ENCODE results near the gene CDC20. TPM values are rescaled to one million over a fixed set of nuclear protein-coding genes. Genes with fewer than 3 reads are reported as not detected.

Gene CDC20
- total and polyA plus RNA-seq, 2 of the 8 experiments (the other 6 are each of a cell fraction or from before 2014, with no cell fraction given) = 214 to 221 TPM

GRCh38 chr1:43348343-43348808 is 10.4 kb upstream of the CDC20 start:
- no peaks in the 10 kb centered on the region for H4K20me1 ChIP-seq (replicated peaks in 1 of 2; ENCODE audit: control insufficient read depth in 1 of 2, insufficient read depth in 2 of 2, low read length in 2 of 2)
- H3K23ac ChIP-seq (ENCODE audit: insufficient read length) = no peak overlapping the region
- peaks cover 0 to 5% (median 0%) of the 10 kb centered on the region in 4 experiments; a peak in 2 of 7 replicates for H3K27me3 ChIP-seq (replicated peaks in 1 of 4; ENCODE audit: control insufficient read depth in 3 of 4, extremely low read depth in 1 of 4, insufficient read depth in 3 of 4, low read length in 3 of 4)
- no peak overlapping the region for H2BK15ac ChIP-seq (ENCODE audit: low read length)
- no peak overlapping the region for H2BK20ac ChIP-seq (ENCODE audit: low read length)
- H2BK5ac ChIP-seq (ENCODE audit: low read depth, low read length) = peak overlapping the region; percentile 81; the same call in 1 of the 2 replicates
- no peak overlapping the region for H4K91ac ChIP-seq (replicated peaks; ENCODE audit: insufficient read length, low read length)
- TF ChIP-seq BRCA1 (IDR thresholded peaks at IDR 0.05; ENCODE audit: low read depth, low read length) = no peak
- TF ChIP-seq E2F6 (IDR thresholded peaks at IDR 0.05) = 0 out of 2 replicates have a peak, but pooled peaks have one; percentile 82
- TF ChIP-seq, protein P1, sequence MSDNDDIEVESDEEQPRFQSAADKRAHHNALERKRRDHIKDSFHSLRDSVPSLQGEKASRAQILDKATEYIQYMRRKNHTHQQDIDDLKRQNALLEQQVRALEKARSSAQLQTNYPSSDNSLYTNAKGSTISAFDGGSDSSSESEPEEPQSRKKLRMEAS (IDR thresholded peaks at IDR 0.05) = no peak
- no peak for TF ChIP-seq JUND (IDR thresholded peaks at IDR 0.05; ENCODE audit: low read length)
- peak overlapping the region; percentile 76 for H2AFZ ChIP-seq (ENCODE audit: low read length)
- peaks cover 7% of the 10 kb centered on the region for H3K23me2 ChIP-seq (ENCODE audit: low read depth, low read length)
- DNase-seq (ENCODE audit: low read depth in 1 of 2, low spot score in 2 of 2) (no peak), FAIRE-seq (no peak)
- H4K8ac ChIP-seq (ENCODE audit: extremely low read depth, insufficient read depth, low read length) = peak overlapping the region; percentile 97
- peak overlapping the region; percentile 62 for H3K56ac ChIP-seq (replicated peaks; ENCODE audit: insufficient read length, low read depth, low read length)
- H3K4ac ChIP-seq (replicated peaks; ENCODE audit: insufficient read length, low read depth, low read length) = peak overlapping the region; percentile 4
- H3K27ac ChIP-seq (ENCODE audit: low read depth, low read length) = peak overlapping the region; percentile 69; the same call in 1 of the 2 replicates
- H2AK5ac ChIP-seq (ENCODE audit: low read depth, low read length) = no peak overlapping the region
- H3K4me2 ChIP-seq (ENCODE audit: insufficient read depth in 1 of 2, low read depth in 2 of 2, low read length in 2 of 2) = peak overlapping the region; percentile 83 to 94
- POLR2A ChIA-PET (ENCODE audit: partially characterized antibody) = interaction anchor here (0.8 to 4.0 kb wide), 7 partner anchors 10 to 100 kb away, joined by 3 to 37 read pairs (median 3); partner anchors contain the start of gene CDC20
- H3K4me1 ChIP-seq (replicated peaks in 1 of 4; ENCODE audit: control insufficient read depth in 3 of 4, insufficient read depth in 4 of 4, low read length in 3 of 4) = peaks cover 4 to 15% (median 9%) of the 10 kb centered on the region in 4 experiments; a peak in 6 of 7 replicates
- H3K9ac ChIP-seq (replicated peaks in 1 of 4; ENCODE audit: extremely low read depth in 1 of 4, low read depth in 3 of 4, low read length in 3 of 4) = peak overlapping the region; percentile 56 to 74 (median 68)
- peak overlapping the region; percentile 89 for H3K18ac ChIP-seq (ENCODE audit: extremely low read depth, low read length)
- WGBS, 2 experiments (ENCODE audit: extremely low coverage in 1 of 2, insufficient coverage in 1 of 2, insufficient read length in 1 of 2, insufficient replicate concordance in 2 of 2, low coverage in 1 of 2, low lambda C conversion rate in 2 of 2, missing lambda C conversion rate in 1 of 2) = 23% methylated on average over 20 of the region's 22 CpGs; no CpG with 5 or more reads in 1 of the 2 experiments
- no peaks in the 10 kb centered on the region for H3K79me2 ChIP-seq (ENCODE audit: control insufficient read depth in 1 of 2, insufficient read depth in 2 of 2, low read length in 2 of 2)
- H4K5ac ChIP-seq (ENCODE audit: insufficient read length, low read depth, low read length) = peak overlapping the region; percentile 12
- CTCF ChIA-PET (ENCODE audit: partially characterized antibody) = interaction anchor here (0.5 to 2.1 kb wide), 4 partner anchors 9 to 106 kb away, joined by 3 to 8 read pairs (median 4); no protein-coding TSS in a partner anchor
- H2BK120ac ChIP-seq (replicated peaks; ENCODE audit: low read depth, low read length) = no peak overlapping the region
- no peaks in the 10 kb centered on the region for H3K36me3 ChIP-seq (ENCODE audit: control insufficient read depth in 2 of 4, insufficient read depth in 4 of 4, low read length in 3 of 4)
- 0 out of 2 replicates have a peak overlapping the region, but pooled peaks have one; percentile 29 for H2BK12ac ChIP-seq (ENCODE audit: low read depth, low read length)
- H3K9me3 ChIP-seq (ENCODE audit: insufficient read depth in 2 of 2, low read depth in 1 of 2, low read length in 1 of 2) = no peaks in the 10 kb centered on the region
- H3K79me1 ChIP-seq (ENCODE audit: low read depth, low read length) = no peaks in the 10 kb centered on the region
- peak overlapping the region; percentile 57 to 72 (median 69) for H3K4me3 ChIP-seq (ENCODE audit: extremely low read depth in 1 of 4, insufficient read depth in 2 of 4, low read depth in 3 of 4, low read length in 4 of 4)
- no peak overlapping the region for H3K14ac ChIP-seq (ENCODE audit: insufficient read length)

Measured in H1 (cell line).